SK-MEL-5 (cell line): ENCODE data around the gene SGMS2. TPM values are rescaled to one million over a fixed set of nuclear protein-coding genes. Genes with fewer than 3 reads are reported as not detected.

ENCODE experiments used
- DNase-seq: peaks from one replicate; pipeline ENCODE4 v3.0.0-alpha.2; 2016; ENCODE audit warnings: low read depth, low spot score
- in situ Hi-C: cut with HindIII; loops from 2 replicates; pipeline ENCODE4 v1.10.0; 2016; ENCODE audit warnings: low sequenced_read_pairs, high pct_unique_total_duplicates, low pct_unique_long_range_greater_than_20kb
- polyA plus RNA-seq, 2 experiments: library from polyadenylated mRNA; depleted of rRNA; stranded (reverse); fragments of >200 nt; gene quantifications; 2 replicates each; pipeline ENCODE4 v1.2.3, GENCODE V29; 2015
- total RNA-seq: library from RNA; depleted of rRNA; stranded (reverse); fragments of >200 nt; shearing (Covaris generic); gene quantifications from 2 replicates; pipeline ENCODE4 v1.2.3, GENCODE V29; 2014; rRNA removed

Gene SGMS2
- total RNA-seq: 2.8 and 3.0 TPM in 2 replicates
- 7.1 and 18.5 TPM in 2 replicates for polyA plus RNA-seq (2015; cell fraction: cytosol; rRNA removed)
- 3.0 and 3.5 TPM in 2 replicates for polyA plus RNA-seq (2015; cell fraction: nucleus; rRNA removed)

- in situ Hi-C loops: no loop called here
- peak; percentile 55 for DNase-seq
Measured at GRCh38 chr4:107824350-107825071, at the start of gene SGMS2. Gene SGMS2, plus strand, starts transcription at chr4:107824932. Its CDS starts 70,622 bp downstream, at chr4:107895554.

- in situ Hi-C loops: no loop called here
- no peak for DNase-seq
Measured at GRCh38 chr4:107777890-107778289, 46.8 kb upstream of the SGMS2 start.

GRCh38 chr4:107778784-107779530 lies 45.8 kb upstream of the SGMS2 start:
- no peak for DNase-seq
- in situ Hi-C loops: no loop called here

GRCh38 chr4:107780665-107781064 lies 44.1 kb upstream of the SGMS2 start:
- no peak for DNase-seq
- in situ Hi-C loops: no loop called here

- peak; percentile 7 for DNase-seq
- in situ Hi-C loops: no loop called here
Measured at GRCh38 chr4:107791902-107792301, 32.8 kb upstream of the SGMS2 start.

- no peak for DNase-seq
- in situ Hi-C loops: no loop called here
Measured at GRCh38 chr4:107792711-107793110, 32.0 kb upstream of the SGMS2 start.

GRCh38 chr4:107793996-107794395 lies 30.7 kb upstream of the SGMS2 start:
- DNase-seq: no peak
- in situ Hi-C loops: no loop called here

- DNase-seq: peak; percentile 6
- in situ Hi-C loops: no loop called here
Measured at GRCh38 chr4:107799669-107800450, 24.9 kb upstream of the SGMS2 start.

GRCh38 chr4:107800706-107801105 lies 24.0 kb upstream of the SGMS2 start:
- in situ Hi-C loops: no loop called here
- DNase-seq: no peak

GRCh38 chr4:107801766-107802211 lies 22.9 kb upstream of the SGMS2 start:
- peak; percentile 30 for DNase-seq
- in situ Hi-C loops: no loop called here

- in situ Hi-C loops: no loop called here
- no peak for DNase-seq
Measured at GRCh38 chr4:107804956-107805355, 19.8 kb upstream of the SGMS2 start.

GRCh38 chr4:107806196-107806595 lies 18.5 kb upstream of the SGMS2 start:
- in situ Hi-C loops: no loop called here
- no peak for DNase-seq

- in situ Hi-C loops: no loop called here
- no peak for DNase-seq
Measured at GRCh38 chr4:107808572-107808971, 16.2 kb upstream of the SGMS2 start.

- DNase-seq: no peak
- in situ Hi-C loops: no loop called here
Measured at GRCh38 chr4:107809210-107809609, 15.5 kb upstream of the SGMS2 start.

GRCh38 chr4:107814758-107815157 lies 10.0 kb upstream of the SGMS2 start:
- in situ Hi-C loops: no loop called here
- DNase-seq: no peak

- no peak for DNase-seq
- in situ Hi-C loops: no loop called here
Measured at GRCh38 chr4:107815158-107815557, 9.6 kb upstream of the SGMS2 start.

- DNase-seq: no peak
- in situ Hi-C loops: no loop called here
Measured at GRCh38 chr4:107818301-107818910, 6.3 kb upstream of the SGMS2 start.
